ENCODE data around the gene HES2. TPM values are rescaled to one million over a fixed set of nuclear protein-coding genes. Genes with fewer than 3 reads are reported as not detected.

The HES2 gene
- total and polyA plus RNA-seq, 2 of the 4 experiments (the other 2 are of a cell fraction), result not detected

- TF ChIP-seq, protein P1, sequence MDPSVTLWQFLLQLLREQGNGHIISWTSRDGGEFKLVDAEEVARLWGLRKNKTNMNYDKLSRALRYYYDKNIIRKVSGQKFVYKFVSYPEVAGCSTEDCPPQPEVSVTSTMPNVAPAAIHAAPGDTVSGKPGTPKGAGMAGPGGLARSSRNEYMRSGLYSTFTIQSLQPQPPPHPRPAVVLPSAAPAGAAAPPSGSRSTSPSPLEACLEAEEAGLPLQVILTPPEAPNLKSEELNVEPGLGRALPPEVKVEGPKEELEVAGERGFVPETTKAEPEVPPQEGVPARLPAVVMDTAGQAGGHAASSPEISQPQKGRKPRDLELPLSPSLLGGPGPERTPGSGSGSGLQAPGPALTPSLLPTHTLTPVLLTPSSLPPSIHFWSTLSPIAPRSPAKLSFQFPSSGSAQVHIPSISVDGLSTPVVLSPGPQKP (IDR thresholded peaks at IDR 0.05; ENCODE audit: borderline replicate concordance, low read depth, low read length), result no peak
- TF ChIP-seq SMC3 (IDR thresholded peaks at IDR 0.05; ENCODE audit: low read depth, low read length) (no peak), FOS (IDR thresholded peaks at IDR 0.05; ENCODE audit: low read depth, low read length) (no peak)
Observed at GRCh38 chr1:6468729-6469461, 49.2 kb upstream of the HES2 start (continued).
